PC-9 (cell line): ENCODE results near the gene COX6B1.

Experiments
- EZH2 ChIP-seq: fragments of 200-600 bp; sonication (generic); IDR thresholded peaks from 2 replicates; pipeline ENCODE4 v1.8.0; 2017; ENCODE audit warnings: antibody characterized with exemption, low read depth
- TF ChIP-seq, protein P1 (sequence below): fragments of 200-600 bp; sonication (generic); conservative IDR thresholded peaks from 2 replicates; pipeline ENCODE4 v1.6.1; 2017; ENCODE audit warnings: mixed run types, antibody characterized with exemption, mild to moderate bottlenecking, moderate library complexity

- TF ChIP-seq, protein P1, sequence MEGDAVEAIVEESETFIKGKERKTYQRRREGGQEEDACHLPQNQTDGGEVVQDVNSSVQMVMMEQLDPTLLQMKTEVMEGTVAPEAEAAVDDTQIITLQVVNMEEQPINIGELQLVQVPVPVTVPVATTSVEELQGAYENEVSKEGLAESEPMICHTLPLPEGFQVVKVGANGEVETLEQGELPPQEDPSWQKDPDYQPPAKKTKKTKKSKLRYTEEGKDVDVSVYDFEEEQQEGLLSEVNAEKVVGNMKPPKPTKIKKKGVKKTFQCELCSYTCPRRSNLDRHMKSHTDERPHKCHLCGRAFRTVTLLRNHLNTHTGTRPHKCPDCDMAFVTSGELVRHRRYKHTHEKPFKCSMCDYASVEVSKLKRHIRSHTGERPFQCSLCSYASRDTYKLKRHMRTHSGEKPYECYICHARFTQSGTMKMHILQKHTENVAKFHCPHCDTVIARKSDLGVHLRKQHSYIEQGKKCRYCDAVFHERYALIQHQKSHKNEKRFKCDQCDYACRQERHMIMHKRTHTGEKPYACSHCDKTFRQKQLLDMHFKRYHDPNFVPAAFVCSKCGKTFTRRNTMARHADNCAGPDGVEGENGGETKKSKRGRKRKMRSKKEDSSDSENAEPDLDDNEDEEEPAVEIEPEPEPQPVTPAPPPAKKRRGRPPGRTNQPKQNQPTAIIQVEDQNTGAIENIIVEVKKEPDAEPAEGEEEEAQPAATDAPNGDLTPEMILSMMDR = no peak
- no peak for TF ChIP-seq EZH2
These were observed 55.2 kb downstream of the COX6B1 start for GRCh38 chr19:35703343-35703742.
